Stimulated activated CD4-positive, alpha-beta T cell treated with anti-CD3 and anti-CD28 coated beads, Interleukin-15, amount 100 ng/mL, for 24 hours (primary cell): ENCODE measurements around the gene MTHFSD.
A peak's percentile ranks its signal among the peaks of the same experiment; 100 is the strongest.

ENCODE experiments used
- DNase-seq: peaks from one replicate; pipeline ENCODE4 v3.0.0-alpha.2; 2020

Gene MTHFSD

DNA sequence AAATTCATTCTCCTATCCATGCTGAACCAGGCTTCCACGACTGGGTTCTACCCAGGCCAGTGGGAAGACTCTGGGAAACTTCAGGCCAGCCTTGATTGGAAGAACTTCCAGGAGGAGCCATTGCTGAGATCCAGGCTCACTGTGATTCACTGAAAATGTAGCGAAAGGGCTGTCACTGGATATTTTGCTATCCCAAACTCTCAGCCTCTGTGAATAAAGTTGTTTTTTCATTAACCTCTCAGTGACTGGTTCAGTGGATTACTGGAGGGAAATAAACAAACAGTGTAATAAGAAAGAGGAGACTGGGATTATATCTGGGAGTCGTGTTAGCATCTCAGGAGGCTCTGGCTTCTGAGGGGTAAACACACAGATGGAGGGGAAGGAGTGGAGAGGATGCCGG is 26.4 kb upstream of the MTHFSD start:
- no peak for DNase-seq

DNA sequence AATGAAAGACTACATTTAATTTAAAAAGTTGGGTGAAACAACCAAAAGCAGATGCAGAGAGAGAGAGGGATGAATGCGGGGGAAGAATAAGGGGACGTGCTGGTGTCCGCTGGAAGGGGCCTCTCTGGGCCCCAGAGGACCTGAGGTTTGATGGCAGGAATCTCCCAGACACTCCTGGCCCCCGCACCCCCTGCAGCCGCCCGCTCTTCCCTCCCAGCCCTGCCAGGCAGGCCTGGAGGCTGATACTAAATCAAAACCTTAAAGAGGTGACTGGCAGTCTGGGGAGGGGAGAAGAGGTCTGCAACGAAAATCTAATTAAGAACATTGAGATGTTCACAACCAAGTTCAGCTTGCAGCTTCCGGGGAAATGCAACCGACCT is 25.7 kb upstream of the MTHFSD start:
- DNase-seq = no peak

DNA sequence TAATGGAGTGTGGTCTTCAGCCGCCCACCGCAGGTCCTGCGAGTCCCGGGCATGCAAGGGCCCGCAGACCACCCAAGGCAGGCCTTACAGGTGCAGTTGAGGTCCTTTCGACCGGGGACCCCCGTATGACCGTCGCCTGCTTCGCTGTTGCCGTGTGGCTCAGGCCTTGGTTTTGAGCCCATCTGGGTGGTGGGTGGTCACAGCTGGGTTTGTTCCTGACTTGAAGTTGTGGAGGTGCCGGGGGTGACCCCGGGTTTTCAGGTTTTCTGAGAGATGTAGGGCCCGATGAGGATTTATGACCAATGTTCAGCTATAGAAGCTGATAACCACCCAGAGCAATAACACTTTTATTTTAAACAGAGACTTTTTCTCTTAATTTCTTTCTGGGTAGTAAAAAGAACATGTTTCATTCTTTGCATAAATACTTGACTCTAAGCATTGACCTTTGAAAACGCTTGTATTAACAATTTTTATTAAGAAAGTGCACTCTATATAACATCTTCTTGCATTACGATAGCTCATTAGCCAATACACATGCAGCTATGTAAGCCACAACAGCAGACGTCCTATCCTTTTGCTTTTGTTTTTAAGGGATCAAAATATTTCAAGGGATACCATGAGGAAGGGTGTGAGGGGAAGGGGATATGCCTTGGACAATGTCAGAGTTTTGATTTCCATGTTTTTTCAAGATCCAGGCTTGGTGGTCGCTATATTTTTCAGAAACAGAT is 25.2 kb upstream of the MTHFSD start:
- DNase-seq = no peak

DNA sequence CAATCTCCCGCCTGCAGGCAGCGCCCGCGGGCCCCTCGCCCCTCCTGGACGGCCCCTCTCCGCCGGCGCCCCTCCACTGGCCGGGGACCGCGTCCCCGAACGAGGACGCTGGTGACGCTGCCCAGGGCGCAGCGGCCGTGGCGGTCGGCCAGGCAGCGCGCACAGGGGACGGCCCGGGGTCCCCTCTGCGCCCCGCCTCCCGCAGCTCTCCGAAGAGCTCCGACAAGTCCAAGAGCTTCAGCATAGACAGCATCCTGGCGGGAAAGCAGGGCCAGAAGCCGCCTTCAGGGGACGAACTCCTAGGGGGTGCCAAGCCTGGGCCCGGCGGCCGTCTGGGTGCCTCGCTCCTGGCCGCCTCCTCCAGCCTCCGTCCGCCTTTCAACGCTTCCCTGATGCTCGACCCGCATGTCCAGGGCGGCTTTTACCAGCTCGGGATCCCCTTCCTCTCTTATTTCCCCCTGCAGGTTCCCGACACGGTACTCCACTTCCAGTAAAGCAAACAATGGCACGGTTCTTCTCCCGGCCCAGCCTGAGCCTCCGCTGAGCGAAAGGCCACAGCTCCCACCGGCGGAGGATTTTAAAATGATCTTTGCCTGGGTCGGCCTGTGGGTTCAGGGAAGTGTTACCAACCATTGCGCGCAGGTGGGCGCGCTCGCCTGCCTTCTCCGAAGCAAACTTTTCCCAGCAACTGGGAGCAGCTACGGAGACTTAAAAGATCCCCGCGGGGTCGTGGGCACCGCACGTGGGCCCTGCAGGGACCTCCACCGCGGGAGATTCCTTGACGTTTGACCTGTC is 24.4 kb upstream of the MTHFSD start:
- no peak for DNase-seq

GRCh38 chr16:86578611-86579267 is 23.7 kb upstream of the MTHFSD start:
- DNase-seq = no peak

GRCh38 chr16:86578061-86578599 is 23.1 kb upstream of the MTHFSD start, which contains the start of gene FOXL1:
TSS of gene FOXL1 (plus strand) at chr16:86578549. CDS start at chr16:86578724, 175 bp downstream.
- DNase-seq = no peak

- DNase-seq = no peak
These were observed 22.4 kb upstream of the MTHFSD start for GRCh38 chr16:86577314-86577971.

- DNase-seq = no peak
These were observed 21.7 kb upstream of the MTHFSD start for GRCh38 chr16:86576591-86577313.

DNA sequence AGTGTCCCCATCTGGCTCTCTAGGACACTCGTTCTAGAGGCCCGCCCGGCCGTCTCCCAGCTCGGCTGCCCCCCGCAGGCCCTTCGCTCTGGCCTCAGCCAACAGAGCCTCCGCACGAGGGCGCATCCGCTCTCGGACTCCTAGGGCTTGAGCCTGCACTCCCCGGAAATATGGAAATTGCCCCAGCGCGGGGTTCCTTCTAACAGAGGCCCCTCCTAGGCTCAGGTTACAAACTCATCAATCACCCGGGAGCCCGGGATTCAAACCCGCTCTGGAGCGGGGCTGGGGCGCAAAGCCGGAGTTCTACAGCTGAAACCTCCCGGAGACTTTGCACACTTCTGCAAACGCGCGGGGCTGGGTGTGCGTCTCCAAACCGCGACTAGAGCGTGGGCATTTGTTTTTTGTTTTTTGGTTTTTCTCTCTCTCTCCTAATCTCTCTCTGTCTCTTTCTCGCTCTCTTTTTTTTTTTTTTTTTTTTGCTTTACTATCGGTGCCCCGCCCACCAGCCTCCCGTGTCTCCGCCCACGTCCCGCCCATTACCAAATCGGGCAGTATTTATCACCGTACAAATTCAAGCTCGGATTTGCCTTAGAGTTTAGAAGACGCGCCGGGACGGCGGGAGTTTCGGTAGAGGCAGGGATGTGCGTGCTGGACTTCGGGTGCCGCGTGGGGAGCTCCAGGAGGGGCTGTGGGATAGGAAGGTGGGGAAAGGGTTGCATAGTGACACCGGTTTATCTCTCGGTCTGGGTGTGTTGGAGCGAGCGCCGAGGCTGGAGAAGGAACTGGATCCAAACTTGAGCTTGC is 20.9 kb upstream of the MTHFSD start:
- peak; percentile 73 for DNase-seq

DNA sequence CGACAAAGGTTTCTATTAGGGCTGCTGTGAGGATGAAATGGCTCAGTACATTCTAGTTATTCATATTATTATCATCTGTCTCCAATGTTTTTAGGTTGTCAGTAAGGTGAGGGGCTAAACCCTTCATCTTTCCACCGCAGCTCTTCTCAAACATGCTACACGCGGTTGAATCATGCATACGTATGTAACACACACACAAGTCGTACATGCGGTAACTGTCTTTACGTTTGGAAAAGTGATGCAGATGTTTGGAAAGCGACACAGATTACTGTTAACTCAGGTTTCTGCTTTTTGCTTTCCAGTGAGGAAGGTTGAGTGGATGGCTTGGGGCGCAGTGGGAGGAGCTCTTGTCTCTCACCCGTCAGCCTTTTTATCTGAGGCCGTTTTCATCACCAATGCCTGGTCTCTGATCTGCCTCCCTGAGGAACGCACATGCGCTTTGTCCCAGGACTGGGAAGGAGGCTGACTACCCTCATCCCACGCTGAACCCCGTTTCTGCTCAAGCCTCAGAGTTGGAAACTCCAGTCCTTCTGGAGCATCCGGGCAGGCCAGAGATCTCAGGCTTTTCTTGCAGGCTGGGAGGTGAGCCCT is 20.2 kb upstream of the MTHFSD start:
- no peak for DNase-seq

- no peak for DNase-seq
These were observed 19.6 kb upstream of the MTHFSD start for GRCh38 chr16:86574646-86575045.

DNA sequence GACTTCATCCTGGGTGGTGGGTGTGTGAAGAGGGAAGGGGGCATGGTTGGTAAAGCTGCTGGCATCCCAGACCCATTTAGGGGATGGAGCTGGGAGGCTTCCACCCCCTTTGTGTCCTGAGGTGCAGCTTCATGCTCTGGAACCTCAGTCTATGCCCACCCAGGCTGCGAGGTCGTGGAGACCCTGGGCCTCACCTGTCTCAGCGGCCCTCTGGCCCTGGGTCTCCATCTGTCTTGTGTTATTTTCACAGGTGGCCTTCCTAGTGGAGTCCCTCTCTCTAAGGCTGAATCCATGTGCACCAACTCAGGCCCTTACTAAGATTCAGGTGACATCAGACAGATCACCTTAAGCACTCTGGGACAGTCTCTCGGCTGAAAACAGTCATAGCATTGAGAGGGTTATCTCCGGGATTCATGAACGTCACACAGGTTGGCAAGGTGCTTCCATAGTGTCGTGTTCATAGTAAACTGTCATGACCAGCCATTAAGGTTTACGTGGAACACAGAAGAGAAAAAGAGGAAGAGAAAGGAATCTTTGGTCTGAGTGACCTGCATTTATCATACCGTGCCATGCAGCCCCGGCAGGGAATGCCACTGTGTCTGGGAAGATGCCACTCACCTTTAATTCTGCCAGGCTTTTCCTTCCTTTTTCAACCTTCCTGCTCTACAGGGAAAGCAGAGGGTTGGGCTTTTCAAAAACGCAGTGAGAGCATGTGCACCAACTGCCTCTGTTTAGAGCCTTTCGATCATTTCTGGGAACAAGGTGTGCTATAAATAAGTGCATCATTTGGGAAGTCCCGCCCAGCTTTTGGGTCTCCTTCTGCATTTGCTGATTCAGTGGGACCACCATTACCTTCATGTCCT is 18.8 kb upstream of the MTHFSD start:
- no peak for DNase-seq

GRCh38 chr16:86573215-86573614 is 18.2 kb upstream of the MTHFSD start:
- no peak for DNase-seq

DNA sequence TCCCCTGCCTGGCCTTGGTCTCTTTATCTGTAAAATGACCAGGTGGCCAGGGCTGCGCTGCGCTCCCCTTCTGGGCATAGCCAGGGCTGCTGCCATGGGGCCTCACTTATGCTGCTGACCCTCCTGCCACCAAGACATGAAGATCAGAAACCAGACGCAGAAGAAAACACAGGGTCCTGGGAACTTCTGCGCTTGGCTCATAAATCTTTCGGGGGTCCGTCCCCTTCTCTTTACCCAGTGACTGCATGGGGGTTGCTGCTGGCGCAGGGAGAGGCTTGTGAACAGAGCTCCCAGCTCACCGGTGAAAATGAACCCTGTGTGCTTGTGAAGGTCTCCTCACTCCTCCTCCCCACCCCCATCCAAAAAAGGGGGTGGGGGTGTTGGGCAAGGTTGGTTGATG is 17.6 kb upstream of the MTHFSD start:
- DNase-seq = no peak

DNA sequence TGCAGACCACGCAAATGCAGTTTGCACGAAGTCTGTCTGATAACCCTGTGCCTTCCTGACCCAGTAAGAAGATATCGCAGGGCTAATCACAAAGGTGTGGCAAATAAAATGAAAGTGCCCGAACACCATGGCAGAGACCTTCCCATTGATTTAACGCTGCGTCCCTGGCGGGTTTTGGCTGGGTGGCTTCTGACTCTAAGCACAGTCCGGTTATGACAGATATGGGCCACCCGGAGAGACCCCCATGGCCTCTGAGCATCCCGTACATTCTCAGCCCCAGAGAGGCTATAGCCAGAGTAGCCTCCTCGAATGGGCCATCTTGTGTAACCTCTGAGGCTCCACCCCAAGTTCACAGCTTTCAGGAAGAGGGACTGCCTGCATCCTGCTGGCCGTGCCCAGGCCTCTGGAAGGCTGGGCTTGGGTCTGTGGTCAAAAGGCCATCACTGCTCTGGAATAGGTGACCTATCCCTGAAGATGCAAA is 17.0 kb upstream of the MTHFSD start:
- DNase-seq = no peak

DNA sequence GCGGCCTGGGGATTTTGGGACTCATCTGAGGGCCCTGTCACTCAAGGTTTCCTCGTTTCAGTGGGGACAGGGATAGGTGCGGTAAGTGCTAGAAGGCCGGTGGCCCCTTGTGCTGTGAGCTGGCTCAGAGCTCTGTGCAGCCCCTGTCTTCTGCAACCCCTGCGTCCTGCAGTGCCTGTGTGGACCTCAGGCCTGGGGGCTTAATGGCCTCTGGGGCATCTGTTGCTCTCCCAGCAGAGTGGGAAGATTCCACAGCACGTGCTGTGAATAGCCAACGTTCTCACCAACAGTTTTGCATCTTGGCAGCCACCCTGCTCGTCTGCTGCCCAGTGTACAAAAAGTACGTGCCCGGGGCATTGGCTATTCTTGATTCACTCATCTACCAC is 16.5 kb upstream of the MTHFSD start:
- DNase-seq = no peak

GRCh38 chr16:86570558-86571529 is 15.8 kb upstream of the MTHFSD start:
- no peak for DNase-seq

DNA sequence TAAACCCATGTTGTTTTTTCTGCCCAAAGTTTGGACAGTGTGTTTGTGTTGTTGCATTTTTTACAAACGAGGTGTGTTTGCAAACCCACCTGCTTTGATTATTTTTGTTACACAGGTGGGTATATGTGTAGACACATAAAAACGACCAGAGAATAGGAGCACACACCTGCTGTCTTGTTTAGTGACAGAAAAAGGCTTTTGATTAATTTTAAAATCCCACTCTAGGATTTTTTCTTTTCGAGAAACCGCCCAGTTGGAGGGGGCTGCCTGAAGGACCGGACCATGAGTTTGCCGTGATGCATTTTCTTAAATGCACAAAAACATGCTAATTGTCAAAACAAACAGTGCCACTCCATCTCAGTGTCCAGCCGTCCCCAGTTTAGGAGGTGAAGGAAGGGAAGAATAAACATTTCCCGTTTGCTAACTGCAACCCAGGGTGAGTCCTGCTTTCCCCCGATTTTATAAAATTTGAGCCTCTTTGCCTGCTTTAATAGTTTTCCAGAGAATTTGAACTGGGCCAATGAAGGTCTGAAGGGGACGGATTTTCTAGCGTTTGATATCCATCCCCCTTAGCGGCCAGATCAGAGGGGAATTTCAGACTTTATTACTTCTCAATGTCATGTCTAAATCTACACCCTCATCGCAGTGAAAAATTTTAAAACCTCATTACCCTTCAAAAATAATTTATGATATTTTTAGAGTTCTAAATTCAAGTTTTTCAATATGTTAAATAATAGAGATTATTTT is 14.8 kb upstream of the MTHFSD start:
- DNase-seq = no peak
